ENCODE measurements around the gene ZNF862. TPM values are rescaled to one million over a fixed set of nuclear protein-coding genes. Genes with fewer than 3 reads are reported as not detected.
"Not testable (repeated sequence)": the region's sequence is repeated elsewhere in the genome, so short reads cannot be mapped to it uniquely, and the experiment has no call there.

The ZNF862 gene
- total RNA-seq, 1 experiment from 2014 or later, result 4.5 TPM

DNA sequence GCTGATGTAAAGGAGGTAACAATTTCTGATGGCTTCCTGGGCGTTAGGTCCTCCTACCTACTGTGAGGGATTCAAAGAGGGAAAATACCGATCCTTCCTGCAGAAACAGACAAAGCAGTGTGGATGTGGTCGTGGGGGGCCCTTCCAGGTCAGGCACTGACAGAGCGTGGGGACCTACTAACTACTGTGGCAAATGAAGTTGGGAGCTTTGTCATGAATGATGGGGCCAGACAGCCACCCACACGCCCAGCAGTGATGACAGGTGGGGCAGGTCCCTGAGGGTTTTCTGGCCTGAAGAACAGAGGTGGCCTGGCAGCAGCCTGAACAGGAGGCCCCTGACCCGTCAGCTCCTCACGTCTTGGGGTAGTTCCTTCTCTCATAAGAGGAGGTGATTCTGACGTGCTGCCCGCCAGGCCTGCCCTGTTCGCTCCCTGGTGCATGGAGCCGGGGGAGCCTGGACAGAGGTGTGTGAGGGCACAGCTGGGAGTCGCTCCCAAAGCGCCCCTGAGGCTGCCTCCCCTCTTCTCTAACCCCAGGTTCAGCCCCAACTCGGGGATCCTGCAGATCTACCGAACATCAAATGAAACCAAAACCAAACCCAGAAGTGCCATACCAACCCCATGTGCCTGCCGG lies 39.8 kb downstream of the ZNF862 start:
- H3K9me3 ChIP-seq, result no peaks in the 10 kb centered on the region
- no peaks in the 10 kb centered on the region for H3K27me3 ChIP-seq
- no peak for DNase-seq
- H3K4me3 ChIP-seq, result no peak overlapping the region
- no peaks in the 10 kb centered on the region for H3K36me3 ChIP-seq

DNA sequence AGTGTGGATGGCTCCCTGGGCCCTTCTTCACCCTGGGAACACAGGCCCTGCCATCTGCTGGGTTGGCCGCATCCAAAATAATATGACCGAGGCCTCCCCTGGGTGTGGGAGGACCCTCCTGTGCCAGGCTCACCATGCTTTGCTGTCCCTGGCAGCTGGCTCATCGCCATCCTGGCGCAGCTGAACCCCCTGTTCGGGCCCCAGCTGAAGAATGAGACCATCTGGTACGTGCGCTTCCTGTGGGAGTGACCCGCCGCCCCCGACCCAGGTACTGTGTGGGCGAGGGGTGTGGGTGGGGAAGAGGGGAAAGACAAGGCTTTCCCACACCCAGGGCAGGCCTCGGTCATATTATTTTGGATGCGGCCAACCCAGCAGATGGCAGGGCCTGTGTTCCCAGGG lies 40.3 kb downstream of the ZNF862 start:
- H3K27me3 ChIP-seq, result no peaks in the 10 kb centered on the region
- no peaks in the 10 kb centered on the region for H3K9me3 ChIP-seq
- no peak overlapping the region for H3K4me3 ChIP-seq
- no peak for DNase-seq
- no peaks in the 10 kb centered on the region for H3K36me3 ChIP-seq

DNA sequence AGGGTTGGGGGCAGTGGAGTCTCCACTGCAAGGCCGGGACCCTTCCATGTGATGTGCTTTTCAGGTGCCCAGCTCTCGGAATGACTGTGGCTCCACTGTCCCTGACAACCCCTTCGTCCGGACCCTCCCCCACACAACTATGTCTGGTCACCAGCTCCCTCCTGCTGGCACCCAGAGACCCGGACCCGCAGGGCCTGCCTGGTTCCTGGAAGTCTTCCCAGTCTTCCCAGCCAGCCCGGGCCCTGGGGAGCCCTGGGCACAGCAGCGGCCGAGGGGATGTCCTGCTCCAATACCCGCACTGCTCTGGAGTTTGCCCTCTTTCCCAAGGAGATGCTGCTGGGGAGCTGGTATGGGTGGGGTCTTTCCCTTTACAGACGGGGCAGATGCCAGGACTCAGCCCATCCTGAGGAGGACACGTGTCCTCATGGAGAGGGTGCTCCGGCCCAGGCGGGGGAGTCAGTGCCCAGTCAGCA lies 41.1 kb downstream of the ZNF862 start:
- no peaks in the 10 kb centered on the region for H3K9me3 ChIP-seq
- H3K27me3 ChIP-seq, result no peaks in the 10 kb centered on the region
- no peak overlapping the region for H3K4me3 ChIP-seq
- DNase-seq, result no peak
- no peaks in the 10 kb centered on the region for H3K36me3 ChIP-seq

DNA sequence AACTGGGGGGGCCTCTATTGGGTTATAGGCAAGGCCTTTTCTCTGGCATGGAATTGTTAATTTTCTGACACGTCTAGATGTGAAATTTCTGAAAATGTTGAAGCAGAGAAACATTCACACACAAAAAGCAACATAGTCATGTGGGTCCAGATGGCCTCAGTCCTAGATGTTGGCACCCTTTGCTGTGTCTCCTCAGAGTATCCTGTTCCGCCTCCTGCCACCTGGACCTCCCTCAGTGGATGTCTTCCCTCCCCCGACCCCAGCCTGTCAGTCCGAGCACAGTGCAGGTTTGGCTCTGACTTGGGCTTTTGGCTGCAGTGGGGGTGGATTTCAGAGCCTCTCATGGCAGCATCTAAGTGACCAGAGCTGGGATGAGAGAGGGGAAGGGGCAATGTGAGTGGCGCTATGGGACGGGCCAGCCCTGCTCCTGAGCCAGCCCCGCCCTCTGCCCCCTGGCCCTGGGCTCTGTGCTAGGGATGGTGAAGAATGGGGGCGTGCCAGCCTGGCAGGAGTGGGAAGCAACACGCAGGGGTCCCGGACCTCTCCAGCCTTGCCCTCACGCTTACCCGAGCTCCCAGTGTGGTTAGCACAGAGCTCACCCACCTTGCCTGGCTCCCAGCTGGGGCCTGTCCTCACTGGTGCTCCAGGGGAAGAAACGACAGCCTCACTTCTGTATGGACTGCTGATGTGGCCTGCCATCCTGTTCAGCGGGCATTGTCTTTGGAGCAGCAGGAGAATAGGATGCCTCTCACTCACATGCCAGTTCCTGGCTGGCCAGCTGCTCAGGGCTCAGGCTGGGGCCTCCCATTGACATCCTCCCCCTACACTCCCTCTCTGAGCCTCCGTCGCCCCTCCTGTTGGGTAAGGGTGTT lies 41.8 kb downstream of the ZNF862 start:
- H3K4me3 ChIP-seq, result no peak overlapping the region
- no peaks in the 10 kb centered on the region for H3K27me3 ChIP-seq
- no peak for DNase-seq
- H3K9me3 ChIP-seq, result no peaks in the 10 kb centered on the region
- no peaks in the 10 kb centered on the region for H3K36me3 ChIP-seq

DNA sequence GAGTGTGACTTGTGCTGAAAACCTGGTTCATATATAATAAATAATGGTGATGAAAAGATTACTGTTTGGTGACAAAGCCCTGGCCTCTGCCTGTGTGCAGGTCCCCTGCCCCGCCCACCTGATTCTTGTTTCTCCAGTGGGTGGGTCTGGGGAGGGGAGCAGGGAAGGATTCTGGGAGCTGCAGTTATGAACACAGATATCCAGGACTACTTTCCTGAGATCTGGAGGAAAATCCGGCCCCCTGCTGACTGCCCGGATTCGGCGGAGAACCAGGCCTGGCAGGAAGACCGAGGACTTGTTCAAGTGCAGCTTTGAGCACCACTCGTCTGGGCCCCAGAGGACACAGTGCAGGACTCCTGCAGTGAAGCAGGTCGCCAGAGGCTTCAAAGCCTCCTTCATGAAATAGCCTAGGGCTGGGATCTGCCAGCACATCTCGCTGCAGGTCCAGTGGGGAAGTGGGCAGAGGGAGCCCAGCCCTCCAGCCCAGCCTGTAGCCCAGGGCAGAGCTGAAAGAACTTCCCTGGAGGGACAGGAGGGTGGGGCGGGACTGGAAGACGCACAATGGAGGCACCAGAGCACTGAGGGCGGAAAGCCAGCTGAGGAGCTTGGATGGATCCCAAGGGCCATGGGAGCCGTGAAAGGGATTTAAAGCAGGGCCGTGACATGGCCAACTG lies 42.6 kb downstream of the ZNF862 start:
- no peak for DNase-seq
- no peaks in the 10 kb centered on the region for H3K27me3 ChIP-seq

DNA sequence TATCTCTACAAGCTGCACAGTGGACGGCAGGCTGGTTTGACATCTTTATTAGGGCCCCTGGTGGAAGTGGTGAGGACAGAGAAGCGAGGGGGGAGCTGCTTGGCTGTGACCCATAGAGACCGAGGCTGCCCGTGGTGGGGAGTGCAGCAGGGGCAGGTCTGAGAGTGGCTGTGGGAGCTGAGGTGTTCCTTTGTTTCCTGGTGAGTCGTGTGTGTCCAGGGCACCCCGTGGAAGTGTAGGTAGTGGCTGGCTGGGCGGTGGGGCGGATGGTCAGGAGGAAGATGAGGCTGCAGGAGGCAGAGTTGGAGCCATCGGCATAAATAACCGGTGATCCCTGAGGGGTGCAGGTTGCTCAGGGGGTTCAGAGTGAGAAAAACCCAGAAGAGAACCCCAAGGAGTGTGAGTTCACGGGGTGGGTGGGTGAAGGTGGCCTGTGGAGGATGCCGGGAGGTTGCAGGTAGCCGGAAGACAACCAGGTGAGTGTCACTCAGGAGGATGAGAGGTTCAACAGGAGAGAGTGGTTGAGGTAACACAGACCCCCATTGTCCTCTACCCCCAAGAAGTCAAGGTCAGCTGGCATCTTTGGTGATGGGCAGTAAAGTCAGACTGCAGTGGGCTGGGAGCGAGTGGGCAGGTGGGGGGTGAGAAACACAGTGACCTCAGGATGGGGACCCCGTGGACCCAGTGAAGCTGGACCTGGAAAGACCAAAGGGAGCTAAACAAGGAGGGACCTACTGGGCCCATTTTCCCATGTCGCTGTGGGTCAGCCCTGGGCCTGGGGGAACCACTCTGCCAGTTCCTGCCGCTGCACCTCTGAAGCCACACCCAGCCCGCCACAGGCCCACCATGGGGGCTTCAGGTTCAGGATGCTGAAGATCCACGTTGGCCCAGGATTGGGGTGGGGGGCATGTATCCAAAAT lies 43.4 kb downstream of the ZNF862 start:
- H3K9me3 ChIP-seq, result no peaks in the 10 kb centered on the region
- H3K27me3 ChIP-seq, result no peaks in the 10 kb centered on the region
- DNase-seq, result no peak
- no peaks in the 10 kb centered on the region for H3K36me3 ChIP-seq
- no peak overlapping the region for H3K4me3 ChIP-seq

More for the DNA sequence above, 42.6 kb downstream of the ZNF862 start:
- no peaks in the 10 kb centered on the region for H3K36me3 ChIP-seq
- no peaks in the 10 kb centered on the region for H3K9me3 ChIP-seq
- no peak overlapping the region for H3K4me3 ChIP-seq

DNA sequence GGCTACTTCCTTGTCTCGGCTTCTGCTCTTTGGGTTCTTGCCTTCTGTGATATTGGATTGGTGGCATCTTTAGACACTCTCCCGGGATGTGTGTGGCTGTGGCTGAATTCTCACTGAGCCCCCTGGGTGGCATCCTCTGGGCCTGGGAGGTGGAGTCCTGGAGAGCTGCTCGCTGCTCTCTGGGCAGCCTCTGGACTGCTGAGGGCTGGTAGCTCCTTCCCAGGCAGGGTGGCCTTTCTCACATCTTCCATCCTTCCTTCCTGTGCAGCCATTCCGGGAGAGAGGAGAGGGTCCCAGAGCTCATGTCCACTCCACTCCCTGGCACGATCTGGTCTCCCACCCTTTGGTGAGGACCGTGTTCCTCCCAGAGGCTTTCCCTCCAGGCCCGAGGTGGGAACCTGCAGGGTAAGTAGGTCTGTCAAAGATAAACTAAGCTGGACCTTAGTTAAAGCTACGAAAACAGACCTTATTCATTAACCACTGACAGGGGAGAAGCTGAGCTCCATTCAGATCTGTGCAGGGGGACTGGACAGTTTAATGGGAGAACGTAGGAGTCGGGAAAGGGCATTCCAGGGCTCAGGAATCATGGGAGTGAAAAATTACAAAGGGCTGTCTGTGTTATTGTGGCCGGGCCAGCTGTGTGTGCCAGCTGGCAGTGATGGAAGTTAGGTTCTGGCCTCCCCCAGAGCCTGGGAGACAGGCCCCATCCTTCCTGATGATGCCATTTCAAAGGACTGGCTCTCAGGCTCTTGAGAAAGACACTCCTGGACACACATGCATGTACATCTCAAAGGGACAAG lies 44.3 kb downstream of the ZNF862 start:
- H3K9me3 ChIP-seq, result no peaks in the 10 kb centered on the region
- H3K4me3 ChIP-seq, result no peak overlapping the region
- no peak for DNase-seq
- H3K36me3 ChIP-seq, result no peaks in the 10 kb centered on the region
- H3K27me3 ChIP-seq, result no peaks in the 10 kb centered on the region

DNA sequence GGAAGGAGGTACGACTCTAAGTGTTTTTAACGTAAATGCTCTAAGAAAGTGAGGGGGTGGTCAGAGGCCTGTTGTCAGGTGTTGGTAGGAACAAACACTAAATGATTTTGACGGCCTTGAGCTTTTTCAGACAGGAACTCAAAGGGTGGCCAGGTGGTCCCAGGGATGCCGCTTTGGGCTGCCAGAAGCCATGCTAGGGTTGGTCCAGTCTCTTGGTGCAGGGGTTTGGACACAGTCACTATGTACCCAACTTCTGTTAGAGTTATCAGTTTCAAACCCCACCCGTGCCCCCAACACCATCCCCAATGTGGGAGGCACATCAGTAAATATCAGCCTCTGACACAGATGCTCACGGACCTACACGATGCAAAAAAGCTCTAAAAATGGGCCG lies 44.9 kb downstream of the ZNF862 start:
- Histone ChIP-seq H3K4me3 (no peak overlapping the region), H3K9me3 (no peaks in the 10 kb centered on the region), H3K27me3 (no peaks in the 10 kb centered on the region), H3K36me3 (no peaks in the 10 kb centered on the region)
- DNase-seq, result no peak

DNA sequence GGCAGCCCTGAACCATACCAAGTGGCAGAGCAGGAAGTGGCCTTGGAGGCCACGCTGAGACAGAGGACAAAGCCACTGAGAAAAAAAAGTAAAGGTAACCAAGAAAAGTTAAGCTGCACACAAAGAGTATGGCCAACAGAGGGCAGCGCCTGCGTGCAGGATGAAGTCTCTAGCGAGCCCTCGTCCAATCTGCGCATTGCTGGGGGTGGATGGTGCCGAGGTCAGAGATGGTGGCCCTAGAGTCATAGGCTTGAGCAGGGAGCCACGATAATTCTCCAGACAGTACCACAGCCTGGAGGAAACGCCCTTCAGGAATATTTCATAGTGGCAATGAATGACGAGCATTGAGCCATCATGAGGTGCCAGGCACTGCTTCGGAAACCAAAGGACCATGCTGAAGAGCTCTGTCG lies 45.3 kb downstream of the ZNF862 start:
- Histone ChIP-seq H3K9me3 (no peaks in the 10 kb centered on the region), H3K27me3 (no peaks in the 10 kb centered on the region), H3K36me3 (no peaks in the 10 kb centered on the region), H3K4me3 (no peak overlapping the region)
- DNase-seq, result peak; percentile 25

DNA sequence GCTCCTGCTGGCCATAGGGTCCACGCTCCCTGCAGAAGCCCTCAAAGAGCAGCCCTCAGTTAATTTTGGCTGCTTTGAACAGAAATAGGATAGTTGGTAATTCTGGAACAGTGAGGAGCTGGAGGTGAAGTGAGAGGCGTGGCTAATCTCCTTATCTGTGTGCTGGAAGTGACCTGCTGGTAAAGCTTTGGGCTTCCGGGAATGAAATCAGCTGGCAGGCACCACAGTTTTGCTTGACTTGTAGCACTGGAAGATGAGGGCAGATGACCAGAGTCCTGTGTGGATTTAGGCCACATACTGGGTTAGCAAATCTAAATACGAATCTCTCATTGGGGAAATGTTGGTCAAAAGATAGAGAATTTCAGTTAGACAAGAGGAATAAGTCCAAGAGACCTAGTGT lies 45.8 kb downstream of the ZNF862 start:
- DNase-seq, result no peak
- Histone ChIP-seq H3K36me3 (no peaks in the 10 kb centered on the region), H3K27me3 (no peaks in the 10 kb centered on the region), H3K4me3 (no peak overlapping the region), H3K9me3 (no peaks in the 10 kb centered on the region)

DNA sequence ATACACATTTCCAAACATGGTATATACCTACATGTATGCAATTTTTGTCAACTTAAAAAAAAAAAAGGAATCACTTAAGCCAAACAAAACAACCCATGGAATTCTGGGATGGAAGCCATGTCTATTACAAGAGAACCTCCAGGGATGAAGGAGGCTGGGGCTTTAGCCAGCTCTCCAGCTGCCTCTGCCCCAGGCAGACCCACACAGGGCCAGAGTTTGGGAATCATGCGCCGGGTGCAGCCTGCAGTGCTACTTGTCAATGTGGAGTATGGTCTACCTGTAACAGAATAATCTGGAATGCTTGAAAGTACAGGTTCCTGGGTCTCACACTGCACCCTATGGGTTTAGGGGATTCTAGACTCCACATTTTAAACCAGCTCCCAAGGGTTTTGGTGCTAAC lies 46.4 kb downstream of the ZNF862 start:
- no peak for DNase-seq
- Histone ChIP-seq H3K36me3 (no peaks in the 10 kb centered on the region), H3K4me3 (no peak overlapping the region), H3K9me3 (no peaks in the 10 kb centered on the region), H3K27me3 (no peaks in the 10 kb centered on the region)

DNA sequence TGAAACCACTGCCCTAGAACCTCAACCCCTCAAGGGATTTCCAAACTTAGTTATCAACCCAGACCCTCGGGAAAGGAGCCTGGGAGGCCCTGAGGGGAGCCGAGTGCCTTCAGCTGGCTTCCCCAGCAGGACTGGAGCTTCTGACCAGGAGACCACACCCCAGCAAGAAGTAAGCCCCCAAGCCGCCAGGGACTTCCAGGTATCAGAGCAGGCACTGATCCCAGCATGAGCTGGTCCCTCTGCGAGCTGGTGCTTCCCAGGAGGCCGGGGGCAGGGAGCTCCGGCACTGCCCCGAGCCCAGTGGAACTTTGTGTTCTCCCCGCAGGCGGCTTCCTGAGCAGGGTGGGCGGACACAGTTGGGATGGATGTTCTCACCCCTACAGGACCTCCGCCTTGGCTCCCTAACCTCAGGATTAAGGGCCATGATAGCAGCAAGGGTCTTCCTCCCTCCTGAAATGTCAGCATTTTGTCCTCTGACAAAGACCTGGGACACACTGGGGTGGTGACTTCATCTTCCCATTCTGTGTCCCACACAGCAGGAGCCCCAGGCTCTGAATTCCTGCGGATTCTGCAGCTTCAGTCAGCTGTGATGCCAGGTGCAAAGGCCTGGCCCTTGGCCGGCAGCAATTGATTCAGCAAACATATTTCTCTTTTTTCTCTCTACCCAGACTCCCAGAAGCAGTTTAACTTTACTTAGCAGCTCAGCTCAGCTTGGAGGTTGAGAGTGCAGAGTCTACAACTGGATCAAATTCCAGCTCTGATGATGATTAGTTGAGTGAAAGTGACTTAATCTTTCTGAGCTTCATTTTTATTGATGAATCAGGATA lies 47.2 kb downstream of the ZNF862 start:
- H3K36me3 ChIP-seq, result no peaks in the 10 kb centered on the region
- no peak overlapping the region for H3K4me3 ChIP-seq
- no peaks in the 10 kb centered on the region for H3K27me3 ChIP-seq
- DNase-seq, result no peak
- no peaks in the 10 kb centered on the region for H3K9me3 ChIP-seq

DNA sequence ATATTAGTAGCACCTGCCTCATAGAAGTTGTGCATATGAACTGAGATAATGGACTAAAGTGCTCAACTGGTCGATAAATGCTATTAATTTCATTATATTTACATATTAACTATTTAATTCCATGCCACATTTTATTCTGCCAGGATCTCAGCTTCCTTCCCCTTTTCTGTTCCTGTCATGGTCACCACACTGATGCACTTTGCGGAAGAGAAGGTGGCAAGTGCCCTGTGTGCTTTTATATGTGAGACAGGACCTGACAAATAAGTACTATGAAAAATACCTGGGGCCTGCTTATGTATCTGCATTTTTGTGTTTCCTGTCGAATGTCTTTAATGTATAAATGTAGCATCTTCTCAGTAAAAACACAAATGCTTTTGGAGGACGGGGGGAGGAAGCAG lies 47.8 kb downstream of the ZNF862 start:
- H3K9me3 ChIP-seq, result no peaks in the 10 kb centered on the region
- H3K4me3 ChIP-seq, result no peak overlapping the region
- DNase-seq, result no peak
- H3K27me3 ChIP-seq, result no peaks in the 10 kb centered on the region
- no peaks in the 10 kb centered on the region for H3K36me3 ChIP-seq

DNA sequence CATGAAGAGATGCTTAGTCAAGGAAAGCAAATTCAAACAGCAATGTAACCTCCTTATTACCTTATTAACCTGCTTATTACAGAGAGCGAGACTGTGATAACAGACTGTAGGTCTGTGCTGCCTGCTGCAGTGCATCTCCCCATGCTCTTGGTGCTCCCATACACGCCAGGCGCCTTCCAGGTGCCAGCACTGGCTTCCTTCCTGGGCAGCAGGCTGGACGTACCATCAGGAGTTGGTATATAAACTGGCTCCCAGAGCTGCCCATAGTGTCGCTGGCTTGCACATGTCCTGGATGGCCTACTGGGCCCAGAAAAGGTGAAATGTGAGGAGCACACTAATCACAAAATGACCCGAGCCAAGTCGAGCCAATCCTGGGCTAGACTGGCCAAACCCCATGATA lies 49.1 kb downstream of the ZNF862 start:
- Histone ChIP-seq H3K27me3 (no peaks in the 10 kb centered on the region), H3K9me3 (no peaks in the 10 kb centered on the region), H3K36me3 (no peaks in the 10 kb centered on the region), H3K4me3 (no peak overlapping the region)
- DNase-seq, result no peak

DNA sequence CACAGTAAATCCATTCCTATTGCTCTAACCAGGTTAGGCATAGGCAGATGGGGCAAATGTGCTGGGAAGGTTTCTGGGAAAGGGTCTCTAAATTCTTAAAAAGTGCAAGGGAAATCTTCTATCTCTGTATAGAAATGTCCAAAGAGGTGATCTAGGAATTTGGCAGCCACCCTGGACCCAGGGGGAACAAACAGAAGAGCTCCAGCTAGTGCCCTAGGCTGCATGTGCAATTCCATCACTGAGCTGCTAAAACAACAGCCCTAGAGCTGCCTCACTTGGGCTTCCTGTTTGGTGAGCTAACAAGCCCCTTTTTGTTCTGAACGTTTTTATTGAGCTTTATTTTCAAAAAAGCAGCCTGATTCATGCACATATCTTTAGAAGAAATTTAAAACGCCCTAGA lies 52.5 kb downstream of the ZNF862 start:
- not testable (repeated sequence) for H3K9me3 ChIP-seq, DNase-seq, H3K4me3 ChIP-seq

More for the DNA sequence above, 52.5 kb downstream of the ZNF862 start:
- not testable (repeated sequence) for H3K27me3 ChIP-seq, H3K36me3 ChIP-seq

All from MG63 (cell line).